ENCODE measurements around the gene CTTNBP2.

CTTNBP2 gene

DNA sequence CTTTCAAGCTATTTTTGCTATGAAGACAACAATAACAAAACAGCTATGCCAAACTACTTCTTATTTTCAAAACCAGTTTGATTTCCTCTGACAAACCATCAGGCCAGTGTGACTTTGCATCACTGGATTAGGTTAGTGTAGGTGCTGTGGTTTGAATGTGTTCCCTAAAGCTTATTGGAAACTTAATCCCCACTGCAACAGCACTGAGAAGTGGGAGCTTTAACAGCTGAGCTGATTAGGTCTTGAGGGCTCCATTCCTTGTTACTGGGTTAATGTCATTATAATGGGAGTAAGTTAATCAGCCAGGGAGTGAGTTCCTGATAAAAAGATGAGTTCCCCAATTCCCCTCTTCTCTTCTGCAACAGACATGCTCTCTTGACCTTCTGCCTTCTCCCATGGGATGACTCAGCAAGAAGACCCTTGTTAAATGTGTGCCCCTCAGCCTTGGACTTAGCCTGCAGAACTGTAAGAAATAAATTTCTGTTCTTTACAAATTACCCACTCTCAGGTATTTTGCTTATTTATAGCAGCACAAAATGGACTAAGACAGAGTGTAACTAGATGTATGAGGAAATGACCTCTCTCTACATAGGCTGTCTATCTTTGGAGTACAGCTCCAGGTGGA lies 186.8 kb downstream of the CTTNBP2 start:
- H3K4ac ChIP-seq (ENCODE audit: low read depth, low read length), result no peak overlapping the region
- H4K91ac ChIP-seq (ENCODE audit: low read depth, low read length), result no peak overlapping the region
- no peaks in the 10 kb centered on the region for H3K79me2 ChIP-seq (ENCODE audit: control insufficient read depth, insufficient read depth, low read length, poor library complexity)
- no peak overlapping the region for H3K14ac ChIP-seq (ENCODE audit: low read length)
- no peak overlapping the region for H3K4me3 ChIP-seq (ENCODE audit: low read depth, low read length)
- no peaks in the 10 kb centered on the region for H3K79me1 ChIP-seq (ENCODE audit: low read length)
- H3K27ac ChIP-seq (ENCODE audit: low read depth, low read length), result no peak overlapping the region
- H2AFZ ChIP-seq (ENCODE audit: insufficient read depth, low read length, poor library complexity), result no peak overlapping the region
- H3K27me3 ChIP-seq (ENCODE audit: insufficient read depth, low read length), result no peaks in the 10 kb centered on the region
- H2AK5ac ChIP-seq (ENCODE audit: low read length), result no peak overlapping the region
- no peak overlapping the region for H4K8ac ChIP-seq (ENCODE audit: low read depth, low read length)
- DNase-seq, result no peak
- no peaks in the 10 kb centered on the region for H3K36me3 ChIP-seq (ENCODE audit: control insufficient read depth in 1 of 2, insufficient read depth in 2 of 2, low read length in 2 of 2)
- H2BK12ac ChIP-seq (ENCODE audit: low read length), result no peak overlapping the region
- H3K18ac ChIP-seq (ENCODE audit: low read length), result no peak overlapping the region
- H3K9ac ChIP-seq (ENCODE audit: low read length), result no peak overlapping the region
- H3K9me3 ChIP-seq (ENCODE audit: insufficient read depth, low read depth, low read length), result no peaks in the 10 kb centered on the region
- no peak overlapping the region for H3K23ac ChIP-seq (ENCODE audit: low read length)
- H3K4me2 ChIP-seq (ENCODE audit: low read length), result no peak overlapping the region
- no peaks in the 10 kb centered on the region for H3K4me1 ChIP-seq (ENCODE audit: control insufficient read depth in 1 of 2, insufficient read depth in 2 of 2, low read length in 2 of 2)
- H4K12ac ChIP-seq (ENCODE audit: low read depth, low read length), result no peak overlapping the region
- H2BK5ac ChIP-seq (ENCODE audit: low read depth, low read length, poor library complexity), result no peak overlapping the region
- no peak overlapping the region for H2BK120ac ChIP-seq (ENCODE audit: insufficient read depth, low read length, poor library complexity)

DNA sequence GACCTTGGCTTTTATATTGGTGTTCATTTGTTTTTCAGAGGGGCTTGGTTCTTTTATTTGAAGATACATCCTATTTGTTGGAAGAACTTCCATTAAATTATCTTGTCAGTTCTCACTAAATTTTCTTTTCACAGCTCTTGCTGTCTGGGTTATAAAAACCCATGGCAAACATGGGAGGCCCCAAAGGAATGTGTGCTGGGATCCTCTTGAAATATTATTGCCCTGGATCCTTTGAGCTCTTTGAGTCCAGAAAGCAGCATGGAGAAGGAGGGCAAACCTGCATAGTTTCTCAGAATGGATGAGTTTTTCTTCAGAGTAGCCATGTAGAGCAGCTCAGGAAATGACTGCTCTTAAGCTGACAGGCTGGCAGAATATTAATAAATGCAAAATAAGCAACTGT lies 187.4 kb downstream of the CTTNBP2 start:
- Histone ChIP-seq H3K36me3 (ENCODE audit: control insufficient read depth in 1 of 2, insufficient read depth in 2 of 2, low read length in 2 of 2) (no peaks in the 10 kb centered on the region), H2BK120ac (ENCODE audit: insufficient read depth, low read length, poor library complexity) (no peak overlapping the region), H3K4me3 (ENCODE audit: low read depth, low read length) (no peak overlapping the region), H3K79me1 (ENCODE audit: low read length) (no peaks in the 10 kb centered on the region), H3K9me3 (ENCODE audit: insufficient read depth, low read depth, low read length) (no peaks in the 10 kb centered on the region), H3K4ac (ENCODE audit: low read depth, low read length) (no peak overlapping the region), H3K27me3 (ENCODE audit: insufficient read depth, low read length) (no peaks in the 10 kb centered on the region), H2AK5ac (ENCODE audit: low read length) (no peak overlapping the region), H3K79me2 (ENCODE audit: control insufficient read depth, insufficient read depth, low read length, poor library complexity) (no peaks in the 10 kb centered on the region), H3K27ac (ENCODE audit: low read depth, low read length) (no peak overlapping the region), H3K23ac (ENCODE audit: low read length) (no peak overlapping the region), H4K8ac (ENCODE audit: low read depth, low read length) (no peak overlapping the region), H4K12ac (ENCODE audit: low read depth, low read length) (no peak overlapping the region), H2BK12ac (ENCODE audit: low read length) (no peak overlapping the region), H3K9ac (ENCODE audit: low read length) (no peak overlapping the region), H3K4me1 (ENCODE audit: control insufficient read depth in 1 of 2, insufficient read depth in 2 of 2, low read length in 2 of 2) (no peaks in the 10 kb centered on the region), H3K18ac (ENCODE audit: low read length) (no peak overlapping the region), H3K14ac (ENCODE audit: low read length) (no peak overlapping the region), H2AFZ (ENCODE audit: insufficient read depth, low read length, poor library complexity) (no peak overlapping the region), H3K4me2 (ENCODE audit: low read length) (no peak overlapping the region), H2BK5ac (ENCODE audit: low read depth, low read length, poor library complexity) (no peak overlapping the region), H4K91ac (ENCODE audit: low read depth, low read length) (no peak overlapping the region)
- DNase-seq, result no peak

DNA sequence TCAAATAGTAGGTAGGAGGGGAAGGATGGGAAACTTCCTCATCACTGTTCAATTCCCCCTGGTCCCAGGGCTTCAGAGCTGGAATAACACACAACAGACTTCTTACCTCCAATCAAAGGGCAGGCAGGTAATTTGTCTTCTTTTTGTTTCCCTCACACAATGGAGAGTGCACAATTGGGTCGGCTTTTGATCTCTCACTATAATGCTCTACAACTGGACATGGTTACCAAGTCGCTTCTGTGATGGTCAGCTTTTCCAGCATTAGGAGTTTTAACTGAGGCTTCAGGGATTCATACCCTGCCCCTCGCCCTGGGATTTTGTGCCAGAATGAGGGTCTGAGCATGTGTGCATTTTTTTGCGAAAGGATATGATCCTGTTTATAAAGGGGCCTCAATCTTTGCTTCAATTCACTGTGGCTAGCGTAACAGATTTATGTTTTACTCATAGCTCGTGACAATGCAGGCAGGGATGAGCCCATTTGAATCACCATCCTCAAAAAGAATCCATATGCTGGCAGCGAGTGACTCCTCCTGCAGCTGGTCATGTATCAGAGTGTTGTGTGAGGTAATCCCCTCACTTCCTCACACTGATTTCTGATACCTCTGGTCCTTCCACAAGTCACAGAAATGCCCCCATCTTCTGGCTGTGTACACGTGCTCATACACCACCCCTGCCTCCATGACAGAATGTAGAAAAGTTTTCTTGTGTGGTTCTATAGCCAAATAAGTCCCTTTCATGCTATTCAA lies 189.6 kb downstream of the CTTNBP2 start:
- Histone ChIP-seq H3K4me1 (ENCODE audit: control insufficient read depth in 1 of 2, insufficient read depth in 2 of 2, low read length in 2 of 2) (no peaks in the 10 kb centered on the region), H3K79me1 (ENCODE audit: low read length) (no peaks in the 10 kb centered on the region), H2BK120ac (ENCODE audit: insufficient read depth, low read length, poor library complexity) (no peak overlapping the region), H3K4me2 (ENCODE audit: low read length) (no peak overlapping the region), H2BK12ac (ENCODE audit: low read length) (no peak overlapping the region), H4K8ac (ENCODE audit: low read depth, low read length) (no peak overlapping the region), H3K4ac (ENCODE audit: low read depth, low read length) (no peak overlapping the region), H3K27me3 (ENCODE audit: insufficient read depth, low read length) (no peaks in the 10 kb centered on the region), H4K12ac (ENCODE audit: low read depth, low read length) (no peak overlapping the region), H2BK5ac (ENCODE audit: low read depth, low read length, poor library complexity) (no peak overlapping the region), H3K4me3 (ENCODE audit: low read depth, low read length) (no peak overlapping the region), H3K36me3 (ENCODE audit: control insufficient read depth in 1 of 2, insufficient read depth in 2 of 2, low read length in 2 of 2) (no peaks in the 10 kb centered on the region), H3K9me3 (ENCODE audit: insufficient read depth, low read depth, low read length) (no peaks in the 10 kb centered on the region), H3K18ac (ENCODE audit: low read length) (no peak overlapping the region), H2AFZ (ENCODE audit: insufficient read depth, low read length, poor library complexity) (no peak overlapping the region), H3K23ac (ENCODE audit: low read length) (no peak overlapping the region), H3K27ac (ENCODE audit: low read depth, low read length) (no peak overlapping the region), H3K14ac (ENCODE audit: low read length) (no peak overlapping the region), H3K79me2 (ENCODE audit: control insufficient read depth, insufficient read depth, low read length, poor library complexity) (no peaks in the 10 kb centered on the region), H4K91ac (ENCODE audit: low read depth, low read length) (no peak overlapping the region), H2AK5ac (ENCODE audit: low read length) (no peak overlapping the region), H3K9ac (ENCODE audit: low read length) (no peak overlapping the region)
- DNase-seq, result peak; percentile 76 to 87
- WGBS (ENCODE audit: extremely low coverage, insufficient coverage, insufficient read length), result no CpG with 5 or more reads among the region's 8 CpGs

DNA sequence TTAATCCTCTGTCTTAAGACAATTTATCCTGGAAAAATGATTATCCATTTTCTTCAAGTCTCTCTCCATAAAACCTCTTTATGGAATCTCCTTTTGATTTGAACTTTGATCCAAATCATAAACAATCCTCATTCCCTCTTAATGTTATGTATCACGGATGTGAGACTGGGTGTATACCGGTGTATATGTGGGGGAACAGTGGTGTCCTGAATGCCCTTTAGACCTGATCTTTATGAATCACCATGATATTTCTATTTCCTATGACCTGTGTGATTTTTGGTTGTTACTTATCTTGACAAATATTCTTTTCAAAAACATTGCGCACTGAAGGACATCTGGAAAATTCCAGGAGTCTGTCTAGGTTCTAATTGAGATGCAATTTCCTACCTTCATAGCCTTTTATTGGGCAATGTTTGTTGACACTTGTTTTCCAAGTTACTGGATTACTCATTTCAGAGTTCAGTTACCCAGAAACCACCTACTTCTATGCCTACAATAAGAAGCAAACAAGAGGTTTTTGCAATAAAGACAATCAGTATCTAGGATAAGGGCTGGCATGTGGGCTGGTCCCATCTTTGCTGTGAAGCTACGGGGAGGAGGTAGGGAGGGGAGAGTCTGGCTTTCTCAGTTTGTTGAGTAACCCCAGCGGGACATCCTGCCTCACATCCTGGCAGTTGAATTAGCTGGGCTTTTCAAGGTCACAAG lies 190.4 kb downstream of the CTTNBP2 start:
- Histone ChIP-seq H3K4ac (ENCODE audit: low read depth, low read length) (no peak overlapping the region), H3K27ac (ENCODE audit: low read depth, low read length) (no peak overlapping the region), H3K27me3 (ENCODE audit: insufficient read depth, low read length) (no peaks in the 10 kb centered on the region), H2BK120ac (ENCODE audit: insufficient read depth, low read length, poor library complexity) (no peak overlapping the region), H3K79me2 (ENCODE audit: control insufficient read depth, insufficient read depth, low read length, poor library complexity) (no peaks in the 10 kb centered on the region), H3K14ac (ENCODE audit: low read length) (no peak overlapping the region), H3K79me1 (ENCODE audit: low read length) (no peaks in the 10 kb centered on the region), H2BK5ac (ENCODE audit: low read depth, low read length, poor library complexity) (no peak overlapping the region), H3K9ac (ENCODE audit: low read length) (no peak overlapping the region), H2AK5ac (ENCODE audit: low read length) (no peak overlapping the region), H2BK12ac (ENCODE audit: low read length) (no peak overlapping the region), H4K8ac (ENCODE audit: low read depth, low read length) (no peak overlapping the region), H3K4me2 (ENCODE audit: low read length) (no peak overlapping the region), H3K4me3 (ENCODE audit: low read depth, low read length) (no peak overlapping the region), H3K4me1 (ENCODE audit: control insufficient read depth in 1 of 2, insufficient read depth in 2 of 2, low read length in 2 of 2) (no peaks in the 10 kb centered on the region), H2AFZ (ENCODE audit: insufficient read depth, low read length, poor library complexity) (no peak overlapping the region), H3K36me3 (ENCODE audit: control insufficient read depth in 1 of 2, insufficient read depth in 2 of 2, low read length in 2 of 2) (no peaks in the 10 kb centered on the region), H4K91ac (ENCODE audit: low read depth, low read length) (no peak overlapping the region), H4K12ac (ENCODE audit: low read depth, low read length) (no peak overlapping the region), H3K18ac (ENCODE audit: low read length) (no peak overlapping the region), H3K9me3 (ENCODE audit: insufficient read depth, low read depth, low read length) (no peaks in the 10 kb centered on the region), H3K23ac (ENCODE audit: low read length) (no peak overlapping the region)
- no CpG with 5 or more reads among the region's 5 CpGs for WGBS (ENCODE audit: extremely low coverage, insufficient coverage, insufficient read length)
- DNase-seq, result peak; percentile 89 to 97

Measured in trophoblast cell (in vitro differentiated cells and primary cell).